Measurements from ENCODE around the gene PODXL.
"Not testable (repeated sequence)": the region's sequence is repeated elsewhere in the genome, so short reads cannot be mapped to it uniquely, and the experiment has no call there.

The PODXL gene

GRCh38 chr7:131507592-131508331 lies 48.7 kb downstream of the PODXL start:
- DNase-seq = peak; percentile 80

GRCh38 chr7:131506597-131506996 lies 49.8 kb downstream of the PODXL start:
- no peak for DNase-seq

- no peak for DNase-seq
Observed at GRCh38 chr7:131505636-131506557, 50.5 kb downstream of the PODXL start.

GRCh38 chr7:131505037-131505620 lies 51.3 kb downstream of the PODXL start:
- not testable (repeated sequence) for DNase-seq

GRCh38 chr7:131504157-131504899 lies 52.1 kb downstream of the PODXL start:
- no peak for DNase-seq

GRCh38 chr7:131503639-131504038 lies 52.8 kb downstream of the PODXL start:
- no peak for DNase-seq

- DNase-seq = peak; percentile 79
Observed at GRCh38 chr7:131502810-131503508, 53.5 kb downstream of the PODXL start.

GRCh38 chr7:131501930-131502685 lies 54.3 kb downstream of the PODXL start:
- peak; percentile 96 for DNase-seq

- DNase-seq = no peak
Observed at GRCh38 chr7:131501422-131501821, 55.0 kb downstream of the PODXL start.

- no peak for DNase-seq
Observed at GRCh38 chr7:131500357-131500756, 56.1 kb downstream of the PODXL start.

- DNase-seq = no peak
Observed at GRCh38 chr7:131499801-131500200, 56.6 kb downstream of the PODXL start.

GRCh38 chr7:131498237-131498885 lies 58.1 kb downstream of the PODXL start:
- DNase-seq = no peak

- DNase-seq = no peak
Observed at GRCh38 chr7:131497454-131497853, 59.0 kb downstream of the PODXL start.

GRCh38 chr7:131495669-131496498 lies 60.5 kb downstream of the PODXL start:
- no peak for DNase-seq

GRCh38 chr7:131494182-131494581 lies 62.2 kb downstream of the PODXL start:
- peak; percentile 56 for DNase-seq

GRCh38 chr7:131493581-131493980 lies 62.8 kb downstream of the PODXL start:
- DNase-seq = peak; percentile 86

- DNase-seq = no peak
Observed at GRCh38 chr7:131493081-131493480, 63.3 kb downstream of the PODXL start.

GRCh38 chr7:131489881-131490280 lies 66.5 kb downstream of the PODXL start:
- no peak for DNase-seq

GRCh38 chr7:131489196-131489595 lies 67.2 kb downstream of the PODXL start:
- DNase-seq = no peak

- DNase-seq = no peak
Observed at GRCh38 chr7:131488361-131488760, 68.1 kb downstream of the PODXL start.

Measured in NCI-H82 (cell line).